OCI-LY7 (cell line): ENCODE data around the gene ARID5B. TPM values are rescaled to one million over a fixed set of nuclear protein-coding genes. Genes with fewer than 3 reads are reported as not detected.

Experiments used
- BruUV-seq: library from RNA; stranded (reverse); fragments of 400-500 nt; replicated peaks from 2 replicates; lab custom pipeline; 2021; lab: Mats Ljungman, UMichigan
- CTCF ChIA-PET: fragments of 300-600 bp; sonication (Branson Sonifier 250); formaldehyde crosslinking; loops from one replicate; lab custom pipeline; 2022; ENCODE audit warnings: antibody characterized with exemption; ENCODE audit not compliant: unreplicated experiment; lab: Charles Lee
- POLR2A ChIA-PET: fragments of 300-600 bp; sonication (Branson Sonifier 250); formaldehyde crosslinking; loops from one replicate; lab custom pipeline; 2022; ENCODE audit warnings: antibody characterized with exemption; lab: Charles Lee
- DNase-seq: peaks from one replicate; pipeline ENCODE4 v3.0.0-alpha.2; 2015; ENCODE audit warnings: low spot score
- H2AFZ ChIP-seq: fragments of 200-600 bp; sonication (generic), shearing (Covaris generic); 2 replicates; pipeline ENCODE4 v1.6.1; 2014; ENCODE audit warnings: mild to moderate bottlenecking, antibody characterized with exemption, low read length, moderate library complexity
- H3K27ac ChIP-seq: fragments of 200-600 bp; sonication (generic); 2 replicates; pipeline ENCODE4 v1.5.1; 2014; ENCODE audit warnings: mixed run types, low read depth, mild to moderate bottlenecking, moderate library complexity, low read length, inconsistent platforms; ENCODE audit not compliant: poor library complexity, severe bottlenecking
- H3K36me3 ChIP-seq: fragments of 200-600 bp; sonication (generic); 2 replicates; pipeline ENCODE4 v1.6.1; 2014; ENCODE audit warnings: mild to moderate bottlenecking, antibody characterized with exemption, low read length, moderate library complexity, mixed read lengths; ENCODE audit not compliant: insufficient read depth
- H3K4me1 ChIP-seq: fragments of 200-600 bp; sonication (generic); 2 replicates; pipeline ENCODE4 v1.5.1; 2014; ENCODE audit warnings: mild to moderate bottlenecking, low read length; ENCODE audit not compliant: insufficient read depth, poor library complexity, severe bottlenecking
- H3K4me2 ChIP-seq: fragments of 200-600 bp; sonication (generic); 2 replicates; pipeline ENCODE4 v1.6.1; 2014; ENCODE audit warnings: mild to moderate bottlenecking, low read length
- H3K4me3 ChIP-seq: fragments of 200-600 bp; sonication (generic); 2 replicates; pipeline ENCODE4 v1.5.1; 2014; ENCODE audit warnings: mild to moderate bottlenecking, low read depth, low read length; ENCODE audit not compliant: poor library complexity, severe bottlenecking
- H3K79me2 ChIP-seq: fragments of 200-600 bp; sonication (generic); 2 replicates; pipeline ENCODE4 v1.6.1; 2016; ENCODE audit warnings: low read depth, mild to moderate bottlenecking, low read length, moderate library complexity, mixed read lengths; ENCODE audit not compliant: insufficient read depth
- H3K9me2 ChIP-seq: fragments of 200-600 bp; sonication (generic); 2 replicates; pipeline ENCODE4 v1.6.1; 2016; ENCODE audit warnings: mild to moderate bottlenecking, low read length, mixed read lengths; ENCODE audit not compliant: insufficient read depth
- H3K9me3 ChIP-seq: fragments of 200-600 bp; sonication (generic); 2 replicates; pipeline ENCODE4 v1.6.1; 2014; ENCODE audit warnings: mild to moderate bottlenecking, mixed run types, low read length, mixed read lengths
- H4K20me1 ChIP-seq: fragments of 200-600 bp; sonication (generic); 2 replicates; pipeline ENCODE4 v1.6.1; 2014; ENCODE audit warnings: mild to moderate bottlenecking, antibody characterized with exemption, low read length, moderate library complexity, mixed read lengths; ENCODE audit not compliant: insufficient read depth
- EZH2phosphoT487 ChIP-seq: fragments of 200-600 bp; sonication (generic); IDR thresholded peaks from 2 replicates; pipeline ENCODE4 v1.6.1; 2018; ENCODE audit warnings: low read depth, borderline replicate concordance, mild to moderate bottlenecking, mixed run types, antibody characterized with exemption, low read length, moderate library complexity, mixed read lengths
- intact Hi-C: fragments of 100-400 bp; cut with micrococcal nuclease; formaldehyde crosslinking; loops from one replicate; pipeline ENCODE4 v1.10.0; 2022; ENCODE audit not compliant: unreplicated experiment
- total RNA-seq, 2 experiments: library from RNA; depleted of rRNA in 1 of 2; stranded (reverse); fragments of >200 nt in 1 of 2; shearing (Covaris generic) in 1 of 2; gene quantifications; 2 replicates each; pipeline ENCODE4 v1.2.3, GENCODE V29; 2014 to 2022
- TF ChIP-seq, protein P1 (sequence below): fragments of 200-600 bp; sonication (generic); conservative IDR thresholded peaks from 2 replicates; pipeline ENCODE4 v1.5.1; 2014; ENCODE audit warnings: mild to moderate bottlenecking, antibody characterized with exemption, low read length, moderate library complexity, mixed read lengths

Gene ARID5B
- total RNA-seq, 2 experiments from 2014 or later: 38.0 to 56.7 TPM

- Histone ChIP-seq H3K4me2 (no peak overlapping the region), H3K27ac (no peak overlapping the region)
- POLR2A ChIA-PET: interaction anchor here (2.0 kb wide), 1 partner anchor 16 kb away, joined by 5 read pairs; no protein-coding TSS in a partner anchor
Observed at GRCh38 chr10:61978965-61979364, 77.5 kb downstream of the ARID5B start.

GRCh38 chr10:61981460-61981859 is 80.0 kb downstream of the ARID5B start:
- Histone ChIP-seq H3K79me2 (peaks cover 47% of the 10 kb centered on the region; the same call in 1 of the 2 replicates), H3K9me2 (no peaks in the 10 kb centered on the region), H3K27ac (no peak overlapping the region), H3K36me3 (peaks cover 22% of the 10 kb centered on the region), H3K4me3 (no peak overlapping the region), H2AFZ (no peak overlapping the region), H3K4me2 (peak overlapping the region; percentile 7; the same call in 1 of the 2 replicates), H4K20me1 (no peaks in the 10 kb centered on the region), H3K9me3 (peaks cover 2% of the 10 kb centered on the region; the same call in 1 of the 2 replicates), H3K4me1 (peaks cover 75% of the 10 kb centered on the region)
- intact Hi-C loops: no loop called here
- no TSS peak for BruUV-seq
- TF ChIP-seq, protein P1, sequence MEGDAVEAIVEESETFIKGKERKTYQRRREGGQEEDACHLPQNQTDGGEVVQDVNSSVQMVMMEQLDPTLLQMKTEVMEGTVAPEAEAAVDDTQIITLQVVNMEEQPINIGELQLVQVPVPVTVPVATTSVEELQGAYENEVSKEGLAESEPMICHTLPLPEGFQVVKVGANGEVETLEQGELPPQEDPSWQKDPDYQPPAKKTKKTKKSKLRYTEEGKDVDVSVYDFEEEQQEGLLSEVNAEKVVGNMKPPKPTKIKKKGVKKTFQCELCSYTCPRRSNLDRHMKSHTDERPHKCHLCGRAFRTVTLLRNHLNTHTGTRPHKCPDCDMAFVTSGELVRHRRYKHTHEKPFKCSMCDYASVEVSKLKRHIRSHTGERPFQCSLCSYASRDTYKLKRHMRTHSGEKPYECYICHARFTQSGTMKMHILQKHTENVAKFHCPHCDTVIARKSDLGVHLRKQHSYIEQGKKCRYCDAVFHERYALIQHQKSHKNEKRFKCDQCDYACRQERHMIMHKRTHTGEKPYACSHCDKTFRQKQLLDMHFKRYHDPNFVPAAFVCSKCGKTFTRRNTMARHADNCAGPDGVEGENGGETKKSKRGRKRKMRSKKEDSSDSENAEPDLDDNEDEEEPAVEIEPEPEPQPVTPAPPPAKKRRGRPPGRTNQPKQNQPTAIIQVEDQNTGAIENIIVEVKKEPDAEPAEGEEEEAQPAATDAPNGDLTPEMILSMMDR: no peak
- TF ChIP-seq EZH2phosphoT487: no peak
- CTCF ChIA-PET: no interaction called here
- no peak for DNase-seq
- POLR2A ChIA-PET: interaction anchor here (1.0 to 12.9 kb wide), 6 partner anchors 11 to 82 kb away, joined by 3 to 222 read pairs (median 6); no protein-coding TSS in a partner anchor

More at GRCh38 chr10:61978965-61979364, 77.5 kb downstream of the ARID5B start:
- BruUV-seq: no TSS peak
- no peak overlapping the region for H2AFZ ChIP-seq
- peaks cover 75% of the 10 kb centered on the region for H3K4me1 ChIP-seq
- peaks cover 6% of the 10 kb centered on the region; the same call in 1 of the 2 replicates for H3K9me3 ChIP-seq
- DNase-seq: no peak
- no peaks in the 10 kb centered on the region for H3K9me2 ChIP-seq
- CTCF ChIA-PET: no interaction called here
- TF ChIP-seq EZH2phosphoT487: no peak
- TF ChIP-seq, protein P1: peak; percentile 58
- H4K20me1 ChIP-seq: no peaks in the 10 kb centered on the region
- peaks cover 17% of the 10 kb centered on the region for H3K36me3 ChIP-seq
- intact Hi-C loops: loop anchor here (10.0 kb wide), 1 partner anchor 476 kb away; no protein-coding TSS in a partner anchor
- no peak overlapping the region for H3K4me3 ChIP-seq
- H3K79me2 ChIP-seq: peaks cover 48% of the 10 kb centered on the region; the same call in 1 of the 2 replicates

- H3K36me3 ChIP-seq: peaks cover 19% of the 10 kb centered on the region
- DNase-seq: no peak
- H3K4me3 ChIP-seq: no peak overlapping the region
- peaks cover 91% of the 10 kb centered on the region for H3K4me1 ChIP-seq
- H2AFZ ChIP-seq: no peak overlapping the region
- no peak overlapping the region for H3K4me2 ChIP-seq
- POLR2A ChIA-PET: interaction anchor here (1.0 to 12.9 kb wide), 5 partner anchors 10 to 82 kb away, joined by 3 to 222 read pairs (median 4); partner anchors contain the start of gene ARID5B
- intact Hi-C loops: no loop called here
- H3K27ac ChIP-seq: no peak overlapping the region
- no peaks in the 10 kb centered on the region for H3K9me2 ChIP-seq
- H3K9me3 ChIP-seq: no peaks in the 10 kb centered on the region
- CTCF ChIA-PET: interaction anchor here (0.6 kb wide), 1 partner anchor 45 kb away, joined by 4 read pairs; no protein-coding TSS in a partner anchor
- TF ChIP-seq EZH2phosphoT487: no peak
- TF ChIP-seq, protein P1: no peak
- H4K20me1 ChIP-seq: no peaks in the 10 kb centered on the region
- H3K79me2 ChIP-seq: peaks cover 48% of the 10 kb centered on the region; the same call in 1 of the 2 replicates
- no TSS peak for BruUV-seq
Observed at GRCh38 chr10:61983255-61983654, 81.8 kb downstream of the ARID5B start.
